Stimulated activated naive CD8-positive, alpha-beta T cell treated with anti-CD3 and anti-CD28 coated beads, Interleukin-15, Interleukin-2, amounts not matched to agents 100 U/mL and 50 U/mL, for 24 hours (primary cell): Measurements from ENCODE around the gene OPRM1.
"Not testable (repeated sequence)": the region's sequence is repeated elsewhere in the genome, so short reads cannot be mapped to it uniquely, and the experiment has no call there.

Experiments
- ATAC-seq: fragments of 150-1000 bp; cut with Tn5 transposase; one replicate; pipeline ENCODE4 v1.10.0; 2021
- DNase-seq: peaks from one replicate; pipeline ENCODE4 v3.0.0; 2021

The OPRM1 gene

DNA sequence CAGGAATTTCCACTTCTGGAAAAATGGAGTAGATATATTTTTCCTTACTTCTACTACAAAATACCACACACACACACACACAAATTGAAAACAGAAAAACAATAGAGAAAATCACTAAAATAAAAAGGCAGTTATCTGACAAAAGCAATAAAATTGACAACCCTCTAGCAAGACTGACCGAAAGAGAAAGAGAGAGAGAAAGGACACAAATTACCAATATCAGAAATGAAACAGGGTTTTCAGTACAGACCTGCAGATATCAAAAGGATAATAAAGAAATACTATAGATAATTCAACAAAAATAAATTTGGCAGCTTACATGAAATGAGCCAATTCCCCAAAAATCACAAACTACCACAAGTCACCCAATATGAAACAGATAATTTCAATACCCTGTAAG is 104.7 kb downstream of the OPRM1 start:
- ATAC-seq (no peak), DNase-seq (no peak)

DNA sequence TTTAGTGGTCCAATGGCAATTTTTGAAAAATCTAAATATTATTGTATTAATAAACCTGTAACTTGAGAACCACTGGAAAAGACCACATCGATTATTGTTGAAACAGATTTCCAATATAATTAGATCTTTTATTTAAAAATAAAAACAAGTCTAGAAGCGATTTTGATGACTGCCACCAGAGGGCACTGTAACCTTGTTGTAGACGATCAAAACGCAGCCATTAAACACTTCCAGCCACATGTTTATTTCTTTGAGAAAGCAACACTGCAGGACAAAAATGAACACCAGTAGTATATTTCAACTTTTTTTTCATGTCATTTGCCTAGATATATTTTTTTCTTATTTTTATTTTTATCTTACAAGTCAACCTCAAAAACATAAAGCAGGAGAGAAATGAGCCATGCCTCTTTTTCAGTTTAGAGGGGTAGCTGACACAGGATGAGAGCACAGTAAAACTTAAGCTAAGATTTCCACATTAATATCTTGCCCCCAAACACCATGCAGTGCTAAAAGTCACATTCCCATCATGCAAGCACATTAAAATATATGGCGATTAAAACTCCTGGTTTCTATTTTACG is 115.4 kb downstream of the OPRM1 start:
- ATAC-seq (no peak), DNase-seq (peak; percentile 72)

- peak; percentile 98 for ATAC-seq
- DNase-seq = peak; percentile 69
Observed at GRCh38 chr6:154156135-154156896, 117.3 kb downstream of the OPRM1 start.

DNA sequence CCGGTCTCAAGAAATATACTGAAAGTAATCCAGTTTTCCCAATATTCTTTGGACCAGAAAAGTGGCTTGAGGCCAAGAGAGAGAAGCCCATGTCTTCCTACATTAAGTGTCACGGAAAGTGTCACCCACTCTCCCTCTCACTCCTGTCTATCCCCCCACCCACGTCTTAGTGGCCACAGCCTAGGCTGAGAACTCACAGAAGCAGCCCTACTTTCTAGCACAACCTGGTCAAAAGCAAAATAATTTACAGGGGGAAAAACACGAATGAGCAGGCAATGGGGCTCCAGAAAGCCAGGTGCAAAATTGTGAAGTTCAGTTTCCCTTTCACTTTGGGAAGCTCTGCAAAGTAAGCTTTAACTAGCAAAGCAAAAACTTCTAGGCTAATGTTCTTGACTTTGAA is 118.0 kb downstream of the OPRM1 start:
- DNase-seq (peak; percentile 44), ATAC-seq (peak; percentile 58)

GRCh38 chr6:154157706-154158105 is 118.7 kb downstream of the OPRM1 start:
- ATAC-seq (no peak), DNase-seq (no peak)

- ATAC-seq (no peak), DNase-seq (no peak)
Observed at GRCh38 chr6:154159126-154159525, 120.1 kb downstream of the OPRM1 start.

GRCh38 chr6:154161689-154162088 is 122.6 kb downstream of the OPRM1 start:
- peak; percentile 34 for ATAC-seq
- DNase-seq = no peak

GRCh38 chr6:154164397-154164796 is 125.4 kb downstream of the OPRM1 start:
- ATAC-seq (no peak), DNase-seq (no peak)

DNA sequence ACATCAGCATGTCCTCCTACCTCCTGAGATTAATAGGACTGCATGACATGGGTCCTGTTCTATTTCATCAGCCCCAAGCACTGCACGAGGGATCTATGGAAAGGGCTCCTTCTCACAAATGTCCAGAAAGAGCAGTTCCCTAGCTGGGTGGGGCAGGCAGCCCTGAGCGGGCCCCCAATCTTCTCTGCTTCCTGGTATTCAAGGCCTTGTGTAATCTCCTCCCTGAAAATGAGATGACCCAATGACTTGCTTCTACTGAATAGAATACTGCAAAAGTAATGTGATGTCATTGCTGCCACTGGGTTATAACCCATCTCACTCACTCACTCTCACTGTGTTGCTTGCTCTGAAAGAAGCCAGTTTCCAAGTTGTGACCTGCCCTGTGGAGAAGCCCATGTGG is 126.4 kb downstream of the OPRM1 start:
- ATAC-seq (no peak), DNase-seq (no peak)

GRCh38 chr6:154166140-154166539 is 127.1 kb downstream of the OPRM1 start:
- DNase-seq = no peak
- no peak for ATAC-seq

DNA sequence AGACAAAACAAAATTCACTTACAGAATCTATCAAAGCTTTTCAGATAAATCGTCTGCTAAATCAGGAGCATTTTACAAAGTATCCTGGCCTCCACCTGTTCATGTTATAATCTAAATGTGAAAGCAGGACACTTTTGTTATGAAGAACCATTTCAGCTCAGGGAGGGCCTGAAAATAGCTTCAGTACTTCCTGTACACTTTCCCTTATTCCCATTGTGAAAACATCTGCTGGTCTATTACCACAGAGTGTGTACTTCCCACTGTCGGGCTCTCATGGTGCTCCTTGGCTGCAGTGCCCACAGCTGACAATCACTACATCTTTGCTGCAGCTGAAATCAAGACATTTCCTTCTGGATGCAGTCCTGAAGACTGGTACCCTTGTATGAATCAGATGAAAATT is 128.1 kb downstream of the OPRM1 start:
- ATAC-seq (no peak), DNase-seq (no peak)

DNA sequence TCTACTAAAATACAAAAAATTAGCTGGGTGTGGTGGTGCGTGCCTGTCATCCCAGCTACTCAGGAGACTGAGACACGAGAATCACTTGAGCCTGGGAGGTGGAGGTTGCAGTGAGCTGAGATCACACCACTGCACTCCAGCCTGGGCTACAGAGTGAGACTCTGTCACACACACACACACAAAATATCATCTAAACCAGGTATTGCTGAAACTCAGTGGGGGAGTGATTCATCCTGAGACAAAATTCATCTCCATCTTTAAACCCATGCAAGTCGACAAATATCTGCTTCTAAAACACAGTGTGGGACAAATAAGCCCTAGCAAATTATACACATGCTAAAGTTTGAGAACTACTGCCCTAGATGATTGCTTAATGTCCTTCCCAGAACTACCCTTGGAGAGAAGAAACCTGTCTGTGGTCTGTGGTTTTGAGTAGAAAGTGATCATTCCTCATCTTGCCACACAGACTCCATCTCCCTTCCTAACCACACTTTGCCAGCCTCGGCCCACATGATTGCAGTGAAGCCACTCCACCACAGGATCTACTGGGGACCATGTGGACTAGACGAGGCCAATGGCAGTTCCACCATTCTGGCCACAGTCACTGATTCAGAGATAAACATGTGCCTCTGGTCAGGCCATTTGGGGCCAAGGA is 130.3 kb downstream of the OPRM1 start:
- peak; percentile 43 for DNase-seq
- ATAC-seq = peak; percentile 78

- DNase-seq (no peak), ATAC-seq (no peak)
Observed at GRCh38 chr6:154170106-154170505, 131.1 kb downstream of the OPRM1 start.

DNA sequence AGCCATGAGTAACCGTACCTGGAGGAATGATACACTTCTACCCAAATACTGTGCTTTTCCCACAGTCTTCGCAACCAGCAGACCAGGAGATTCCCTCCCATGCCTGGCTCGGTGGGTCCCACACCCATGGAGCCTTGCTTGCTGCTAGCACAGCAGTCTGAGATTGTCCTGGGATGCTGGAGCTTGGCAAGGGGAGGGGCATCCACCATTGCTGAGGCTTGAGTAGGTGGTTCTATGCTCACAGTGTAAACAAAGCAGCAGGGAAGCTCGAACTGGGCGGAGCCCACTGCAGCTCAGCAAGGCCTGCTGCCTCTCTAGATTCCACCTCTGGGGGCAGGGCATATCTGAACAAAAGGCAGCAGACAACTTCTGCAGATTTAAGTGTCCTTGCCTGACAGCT is 133.4 kb downstream of the OPRM1 start:
- ATAC-seq, DNase-seq: not testable (repeated sequence)

GRCh38 chr6:154179434-154179833 is 140.4 kb downstream of the OPRM1 start:
- ATAC-seq = no peak
- no peak for DNase-seq

GRCh38 chr6:154187203-154187602 is 148.2 kb downstream of the OPRM1 start:
- DNase-seq = no peak
- no peak for ATAC-seq

GRCh38 chr6:154187714-154188113 is 148.7 kb downstream of the OPRM1 start:
- ATAC-seq = peak; percentile 32

GRCh38 chr6:154196333-154196885 is 157.4 kb downstream of the OPRM1 start:
- ATAC-seq = no peak
- no peak for DNase-seq

More at GRCh38 chr6:154187714-154188113, 148.7 kb downstream of the OPRM1 start:
- no peak for DNase-seq

DNA sequence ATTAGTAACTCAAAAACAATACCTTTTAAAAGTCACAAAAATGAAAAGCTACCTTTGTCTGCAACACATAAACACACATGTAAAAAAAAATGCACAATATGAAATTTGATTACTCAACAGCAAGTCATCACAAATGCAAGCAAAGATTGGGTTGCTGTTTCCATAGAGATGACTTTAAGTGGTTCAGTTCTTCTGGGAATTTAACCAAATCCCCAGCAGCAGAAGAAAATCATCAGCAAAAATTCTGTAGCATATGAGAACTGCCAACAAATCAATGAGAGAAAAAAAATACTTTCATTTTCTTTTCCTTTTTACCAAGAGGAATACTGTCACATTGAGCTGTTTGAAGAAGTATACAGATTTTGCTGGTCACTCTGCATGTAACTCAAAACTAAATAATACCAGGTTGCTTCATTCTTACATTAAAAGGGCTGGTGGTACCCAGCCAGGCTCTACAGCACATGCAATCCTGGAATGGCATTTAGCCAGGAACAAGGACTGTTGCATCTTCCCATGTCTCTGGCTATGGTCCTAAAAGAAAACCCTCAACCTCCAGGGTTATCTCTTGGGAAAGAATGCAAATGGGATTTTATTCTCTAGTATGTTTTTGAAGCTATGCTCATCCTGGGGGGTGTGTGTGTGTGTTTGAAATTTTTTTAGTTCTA is 158.3 kb downstream of the OPRM1 start:
- peak; percentile 46 for ATAC-seq
- no peak for DNase-seq

DNA sequence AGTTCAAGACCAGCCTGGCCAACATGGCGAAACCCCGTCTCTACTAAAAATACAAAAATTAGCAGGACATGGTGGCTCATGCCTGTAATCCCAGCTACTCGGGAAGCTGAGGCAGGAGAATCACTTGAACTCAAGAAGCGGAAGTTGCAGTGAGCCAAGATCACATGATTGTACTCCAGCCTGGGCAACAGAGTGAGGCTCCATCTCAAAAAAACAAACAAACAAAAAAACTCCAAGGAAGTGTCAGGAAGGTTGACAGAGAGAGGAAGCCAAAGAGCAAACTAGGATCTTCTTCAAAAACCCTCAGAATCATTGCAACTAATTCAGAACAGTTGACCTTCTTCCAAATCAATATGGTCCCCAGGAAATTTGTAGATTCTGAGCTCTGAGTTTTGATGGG is 162.6 kb downstream of the OPRM1 start:
- not testable (repeated sequence) for ATAC-seq, DNase-seq

- ATAC-seq = no peak
Observed at GRCh38 chr6:154202339-154202738, 163.3 kb downstream of the OPRM1 start.

GRCh38 chr6:154202958-154203357 is 163.9 kb downstream of the OPRM1 start:
- DNase-seq (no peak), ATAC-seq (no peak)

More at GRCh38 chr6:154202339-154202738, 163.3 kb downstream of the OPRM1 start:
- no peak for DNase-seq
